Measurements from ENCODE around the gene DYRK4.

DNA sequence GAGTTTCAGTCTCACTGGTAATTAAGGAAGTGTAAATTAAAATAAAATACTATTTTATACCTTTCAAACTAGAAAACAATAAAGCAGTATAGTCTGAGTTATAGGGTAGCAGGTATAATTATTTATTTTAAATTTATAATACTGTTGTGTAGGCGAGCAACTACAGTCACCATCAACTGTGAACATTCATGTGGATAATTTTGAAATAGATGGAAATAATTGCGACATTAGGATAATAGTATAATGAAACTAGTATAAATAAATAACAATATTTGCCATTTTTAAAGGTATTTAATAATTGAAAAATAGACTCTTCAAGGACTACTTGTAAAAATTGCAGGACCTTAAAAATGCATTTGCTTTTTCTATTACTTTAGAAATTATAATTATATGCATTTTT, 3.8 kb upstream of the DYRK4 start:
- TF ChIP-seq POLR2AphosphoS5 (IDR thresholded peaks at IDR 0.05; ENCODE audit: low read depth, low read length) (no peak), TCF7L2 (IDR thresholded peaks at IDR 0.05; ENCODE audit: low read depth, low read length) (no peak), SIN3A (IDR thresholded peaks at IDR 0.05; ENCODE audit: borderline replicate concordance, insufficient read depth, low read depth, low read length) (no peak)
- TF ChIP-seq, protein P1, sequence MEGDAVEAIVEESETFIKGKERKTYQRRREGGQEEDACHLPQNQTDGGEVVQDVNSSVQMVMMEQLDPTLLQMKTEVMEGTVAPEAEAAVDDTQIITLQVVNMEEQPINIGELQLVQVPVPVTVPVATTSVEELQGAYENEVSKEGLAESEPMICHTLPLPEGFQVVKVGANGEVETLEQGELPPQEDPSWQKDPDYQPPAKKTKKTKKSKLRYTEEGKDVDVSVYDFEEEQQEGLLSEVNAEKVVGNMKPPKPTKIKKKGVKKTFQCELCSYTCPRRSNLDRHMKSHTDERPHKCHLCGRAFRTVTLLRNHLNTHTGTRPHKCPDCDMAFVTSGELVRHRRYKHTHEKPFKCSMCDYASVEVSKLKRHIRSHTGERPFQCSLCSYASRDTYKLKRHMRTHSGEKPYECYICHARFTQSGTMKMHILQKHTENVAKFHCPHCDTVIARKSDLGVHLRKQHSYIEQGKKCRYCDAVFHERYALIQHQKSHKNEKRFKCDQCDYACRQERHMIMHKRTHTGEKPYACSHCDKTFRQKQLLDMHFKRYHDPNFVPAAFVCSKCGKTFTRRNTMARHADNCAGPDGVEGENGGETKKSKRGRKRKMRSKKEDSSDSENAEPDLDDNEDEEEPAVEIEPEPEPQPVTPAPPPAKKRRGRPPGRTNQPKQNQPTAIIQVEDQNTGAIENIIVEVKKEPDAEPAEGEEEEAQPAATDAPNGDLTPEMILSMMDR (IDR thresholded peaks at IDR 0.05) = no peak
- TF ChIP-seq, protein P2, sequence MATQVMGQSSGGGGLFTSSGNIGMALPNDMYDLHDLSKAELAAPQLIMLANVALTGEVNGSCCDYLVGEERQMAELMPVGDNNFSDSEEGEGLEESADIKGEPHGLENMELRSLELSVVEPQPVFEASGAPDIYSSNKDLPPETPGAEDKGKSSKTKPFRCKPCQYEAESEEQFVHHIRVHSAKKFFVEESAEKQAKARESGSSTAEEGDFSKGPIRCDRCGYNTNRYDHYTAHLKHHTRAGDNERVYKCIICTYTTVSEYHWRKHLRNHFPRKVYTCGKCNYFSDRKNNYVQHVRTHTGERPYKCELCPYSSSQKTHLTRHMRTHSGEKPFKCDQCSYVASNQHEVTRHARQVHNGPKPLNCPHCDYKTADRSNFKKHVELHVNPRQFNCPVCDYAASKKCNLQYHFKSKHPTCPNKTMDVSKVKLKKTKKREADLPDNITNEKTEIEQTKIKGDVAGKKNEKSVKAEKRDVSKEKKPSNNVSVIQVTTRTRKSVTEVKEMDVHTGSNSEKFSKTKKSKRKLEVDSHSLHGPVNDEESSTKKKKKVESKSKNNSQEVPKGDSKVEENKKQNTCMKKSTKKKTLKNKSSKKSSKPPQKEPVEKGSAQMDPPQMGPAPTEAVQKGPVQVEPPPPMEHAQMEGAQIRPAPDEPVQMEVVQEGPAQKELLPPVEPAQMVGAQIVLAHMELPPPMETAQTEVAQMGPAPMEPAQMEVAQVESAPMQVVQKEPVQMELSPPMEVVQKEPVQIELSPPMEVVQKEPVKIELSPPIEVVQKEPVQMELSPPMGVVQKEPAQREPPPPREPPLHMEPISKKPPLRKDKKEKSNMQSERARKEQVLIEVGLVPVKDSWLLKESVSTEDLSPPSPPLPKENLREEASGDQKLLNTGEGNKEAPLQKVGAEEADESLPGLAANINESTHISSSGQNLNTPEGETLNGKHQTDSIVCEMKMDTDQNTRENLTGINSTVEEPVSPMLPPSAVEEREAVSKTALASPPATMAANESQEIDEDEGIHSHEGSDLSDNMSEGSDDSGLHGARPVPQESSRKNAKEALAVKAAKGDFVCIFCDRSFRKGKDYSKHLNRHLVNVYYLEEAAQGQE (IDR thresholded peaks at IDR 0.05; ENCODE audit: insufficient read depth in 1 of 2, low read depth in 2 of 2, low read length in 1 of 2) = no peak

All from Panc1 (cell line).